Suprapubic skin (tissue), 4 donors: Measurements from ENCODE around the gene MCOLN2.

Experiments
- CTCF ChIP-seq, 2 donors: fragments of 200-600 bp in 1 of 2; fragments of 450-650 bp in 1 of 2; sonication (generic) in 1 of 2; IDR thresholded peaks; one replicate each; pipeline ENCODE4 v1.5.1; 2016 to 2019; ENCODE audit warnings: antibody characterized with exemption in 2 of 2, mild to moderate bottlenecking in 1 of 2, moderate library complexity in 1 of 2
- EP300 ChIP-seq: sonication (generic); formaldehyde crosslinking; IDR thresholded peaks from one replicate; pipeline ENCODE4 v1.6.1; 2017; ENCODE audit warnings: antibody characterized with exemption
- POLR2A ChIP-seq, 2 donors: fragments of 450-650 bp; IDR thresholded peaks; one replicate each; pipeline ENCODE4 v1.6.1; 2017; ENCODE audit warnings: antibody characterized with exemption in 2 of 2, mild to moderate bottlenecking in 2 of 2, moderate library complexity in 2 of 2
- POLR2AphosphoS5 ChIP-seq, 3 donors: sonication (generic); formaldehyde crosslinking; IDR thresholded peaks; one replicate each; pipeline ENCODE4 v1.6.1; 2017; ENCODE audit warnings: antibody characterized with exemption in 3 of 3

- no peak for TF ChIP-seq EP300
- TF ChIP-seq CTCF (IDR thresholded peaks at IDR 0.05): no peak
- no peak for TF ChIP-seq POLR2A (IDR thresholded peaks at IDR 0.05)
- TF ChIP-seq POLR2AphosphoS5 (IDR thresholded peaks at IDR 0.05): no peak
Observed at GRCh38 chr1:84972377-84972987, 24.4 kb downstream of the MCOLN2 start.
